Activated CD8-positive, alpha-beta memory T cell treated with anti-CD3 and anti-CD28 coated beads, Interleukin-2, amount 50 U/mL, for 48 hours (primary cell): Measurements from ENCODE around the gene RBPMS2.
"Not testable (repeated sequence)": the region's sequence is repeated elsewhere in the genome, so short reads cannot be mapped to it uniquely, and the experiment has no call there.

ENCODE experiments used
- DNase-seq: peaks from one replicate; pipeline ENCODE4 v3.0.0-alpha.2; 2020

RBPMS2 gene

GRCh38 chr15:64775551-64776401 is at the start of gene RBPMS2:
TSS of gene RBPMS2 (minus strand) at chr15:64775589. CDS start at chr15:64775319, 270 bp downstream.
- DNase-seq = no peak

- DNase-seq = peak; percentile 71
These were observed 49.6 kb upstream of the RBPMS2 start for GRCh38 chr15:64824929-64825430.

GRCh38 chr15:64816452-64816851 is 41.1 kb upstream of the RBPMS2 start:
- DNase-seq = no peak

- DNase-seq = not testable (repeated sequence)
These were observed 39.6 kb upstream of the RBPMS2 start for GRCh38 chr15:64814965-64815364.

GRCh38 chr15:64814283-64814682 is 38.9 kb upstream of the RBPMS2 start:
- DNase-seq = not testable (repeated sequence)

- no peak for DNase-seq
These were observed 37.7 kb upstream of the RBPMS2 start for GRCh38 chr15:64813075-64813474.

- no peak for DNase-seq
These were observed 35.3 kb upstream of the RBPMS2 start for GRCh38 chr15:64810497-64811326.

GRCh38 chr15:64809649-64810496 is 34.5 kb upstream of the RBPMS2 start:
- peak; percentile 90 for DNase-seq

GRCh38 chr15:64808785-64809453 is 33.5 kb upstream of the RBPMS2 start:
- no peak for DNase-seq

GRCh38 chr15:64807751-64808222 is 32.4 kb upstream of the RBPMS2 start:
- DNase-seq = no peak

- DNase-seq = no peak
These were observed 31.8 kb upstream of the RBPMS2 start for GRCh38 chr15:64807051-64807749.

GRCh38 chr15:64806509-64806908 is 31.1 kb upstream of the RBPMS2 start:
- DNase-seq = no peak

- DNase-seq = no peak
These were observed 29.2 kb upstream of the RBPMS2 start for GRCh38 chr15:64804619-64805018.

GRCh38 chr15:64803526-64803925 is 28.1 kb upstream of the RBPMS2 start:
- DNase-seq = no peak

GRCh38 chr15:64800476-64800875 is 25.1 kb upstream of the RBPMS2 start:
- no peak for DNase-seq

GRCh38 chr15:64798905-64799304 is 23.5 kb upstream of the RBPMS2 start:
- DNase-seq = not testable (repeated sequence)

- not testable (repeated sequence) for DNase-seq
These were observed 20.5 kb upstream of the RBPMS2 start for GRCh38 chr15:64795921-64796320.

- DNase-seq = not testable (repeated sequence)
These were observed 19.9 kb upstream of the RBPMS2 start for GRCh38 chr15:64795299-64795698.

- DNase-seq = no peak
These were observed 16.9 kb upstream of the RBPMS2 start for GRCh38 chr15:64792282-64792681.

GRCh38 chr15:64791401-64791800 is 16.0 kb upstream of the RBPMS2 start:
- no peak for DNase-seq

- DNase-seq = no peak
These were observed 8.4 kb upstream of the RBPMS2 start for GRCh38 chr15:64783796-64784195.
